K562 (cell line): ENCODE results near the gene VPS13D. TPM values are rescaled to one million over a fixed set of nuclear protein-coding genes. Genes with fewer than 3 reads are reported as not detected.

Source experiments
- ATAC-seq: fragments of 200-7000 bp; cut with Tn5 transposase; 3 replicates; pipeline ENCODE4 v1.9.1; 2020; ENCODE audit warnings: moderate library complexity
- BruUV-seq: library from RNA; stranded (reverse); fragments of 400-500 nt; replicated peaks from 2 replicates; lab custom pipeline; 2021; lab: Mats Ljungman, UMichigan
- CTCF ChIA-PET: fragments of 300-600 bp; formaldehyde crosslinking; extraction: SDS; loops from one replicate; lab custom pipeline; 2021; ENCODE audit warnings: low intra/inter-chr PET ratio; lab: Yijun Ruan, JAX
- POLR2A ChIA-PET: fragments of 300-600, 350-650 bp; sonication (Branson Sonifier 250); formaldehyde crosslinking; extraction: SDS; loops from one replicate; lab custom pipeline; 2021; ENCODE audit warnings: antibody characterized with exemption, inconsistent platforms; lab: Yijun Ruan, JAX
- DNase-seq, 4 experiments: peaks; one replicate each; pipeline versions ENCODE4 v3.0.0 to v3.0.0-alpha.2; 2011 to 2018; ENCODE audit warnings: low spot score in 3 of 4, mixed read lengths in 3 of 4; ENCODE audit errors: extremely low read depth in 1 of 4
- FAIRE-seq: peaks from 2 replicates; lab custom pipeline; 2011; peaks lifted over from hg19 to GRCh38; lab: Jason Lieb, UNC
- H2AFZ ChIP-seq: 2 replicates; pipeline ENCODE4 v1.6.0; 2011; ENCODE audit warnings: low read depth, low read length, control low read depth, inconsistent platforms
- H3K27ac ChIP-seq: fragments of 200-600 bp; 3 replicates; pipeline ENCODE4 v1.8.0; 2011; ENCODE audit warnings: low read depth, mild to moderate bottlenecking, control low read depth, inconsistent platforms, low read length, moderate library complexity, mixed read lengths; ENCODE audit errors: extremely low read depth
- H3K27me3 ChIP-seq, 2 experiments: fragments of 300-600 bp in 1 of 2; 2 replicates in 1 of 2; 3 replicates in 1 of 2; pipeline versions ENCODE4 v1.6.0 to v1.8.0; 2011; ENCODE audit warnings: inconsistent platforms in 2 of 2, low read length in 2 of 2, mild to moderate bottlenecking in 1 of 2, mixed read lengths in 1 of 2, moderate library complexity in 1 of 2; ENCODE audit not compliant: control insufficient read depth in 2 of 2, insufficient read depth in 2 of 2
- H3K36me3 ChIP-seq: fragments of 300-600 bp; 3 replicates; pipeline ENCODE4 v1.8.0; 2011; ENCODE audit warnings: mild to moderate bottlenecking, low read length, inconsistent platforms; ENCODE audit not compliant: control insufficient read depth, insufficient read depth
- H3K4me1 ChIP-seq, 2 experiments: fragments of 200-600 bp in 1 of 2; replicated peaks in 1 of 2; 2 replicates in 1 of 2; 3 replicates in 1 of 2; pipeline versions ENCODE4 v1.5.1 to v1.8.0; 2011; ENCODE audit warnings: inconsistent platforms in 2 of 2, low read length in 2 of 2, mild to moderate bottlenecking in 1 of 2, mixed read lengths in 1 of 2, moderate library complexity in 1 of 2; ENCODE audit not compliant: control insufficient read depth in 2 of 2, insufficient read depth in 2 of 2
- H3K4me2 ChIP-seq: 2 replicates; pipeline ENCODE4 v1.6.1; 2011; ENCODE audit warnings: low read length, control low read depth, inconsistent platforms, mixed read lengths; ENCODE audit not compliant: insufficient read depth
- H3K4me3 ChIP-seq: fragments of 200-600 bp; sonication (generic), shearing (Covaris generic); 2 replicates; pipeline ENCODE4 v1.5.1; 2016; ENCODE audit warnings: control low read depth, inconsistent platforms
- H3K79me2 ChIP-seq: fragments of 200-600 bp; 3 replicates; pipeline ENCODE4 v1.8.0; 2011; ENCODE audit warnings: low read length, inconsistent platforms; ENCODE audit not compliant: control insufficient read depth, insufficient read depth
- H3K9ac ChIP-seq, 2 experiments: 2 replicates each; pipeline versions ENCODE4 v1.6.0 to v1.6.1; 2011; ENCODE audit warnings: low read depth in 2 of 2, low read length in 2 of 2, control low read depth in 1 of 2, inconsistent platforms in 1 of 2, mild to moderate bottlenecking in 1 of 2, mixed read lengths in 1 of 2; ENCODE audit not compliant: insufficient read depth in 1 of 2
- H3K9me1 ChIP-seq: one replicate; pipeline ENCODE4 v1.6.0; 2011; ENCODE audit warnings: inconsistent platforms, mild to moderate bottlenecking, low read length, moderate library complexity; ENCODE audit not compliant: control insufficient read depth, insufficient read depth
- H3K9me3 ChIP-seq: replicated peaks from 2 replicates; pipeline ENCODE4 v1.5.1; 2011; ENCODE audit warnings: low read depth, low read length, inconsistent platforms; ENCODE audit not compliant: control insufficient read depth, insufficient read depth
- H4K20me1 ChIP-seq: replicated peaks from 2 replicates; pipeline ENCODE4 v1.6.1; 2011; ENCODE audit warnings: low read length, inconsistent platforms, mixed read lengths; ENCODE audit not compliant: control insufficient read depth, insufficient read depth
- CBX5 ChIP-seq: IDR thresholded peaks from 2 replicates; pipeline ENCODE4 v1.6.1; 2014; ENCODE audit warnings: low read depth, borderline replicate concordance
- CBX8 ChIP-seq: fragments of 200-600 bp; sonication (generic); IDR thresholded peaks from 2 replicates; pipeline ENCODE4 v1.6.1; 2012; ENCODE audit warnings: borderline replicate concordance, mixed run types, low read depth, mild to moderate bottlenecking, moderate library complexity, mixed read lengths, low read length, control low read depth, inconsistent platforms; ENCODE audit not compliant: poor library complexity, severe bottlenecking; ENCODE audit errors: extremely low read depth
- HDAC2 ChIP-seq: fragments of 450-650 bp; IDR thresholded peaks from 2 replicates; pipeline ENCODE4 v1.6.1; 2016; ENCODE audit warnings: mild to moderate bottlenecking
- HNRNPL ChIP-seq: fragments of 200-400 bp; formaldehyde crosslinking; IDR thresholded peaks from 2 replicates; pipeline ENCODE4 v1.6.1; 2017; ENCODE audit warnings: low read depth, mild to moderate bottlenecking, low read length
- NFIX ChIP-seq: fragments of 250-450 bp; sonication (Bioruptor Pico); IDR thresholded peaks from 2 replicates; pipeline ENCODE4 v1.4.0; 2020; ENCODE audit warnings: low read depth, mild to moderate bottlenecking, moderate library complexity
- PHF21A ChIP-seq: fragments of 450-650 bp; IDR thresholded peaks from 2 replicates; pipeline ENCODE4 v1.6.1; 2017; ENCODE audit warnings: low read depth, borderline replicate concordance
- POLR2G ChIP-seq: fragments of 200-400 bp; formaldehyde crosslinking; IDR thresholded peaks from 2 replicates; pipeline ENCODE4 v1.6.1; 2017; ENCODE audit warnings: low read depth, mild to moderate bottlenecking, antibody characterized with exemption, low read length, moderate library complexity
- SAFB2 ChIP-seq: fragments of 200-400 bp; formaldehyde crosslinking; IDR thresholded peaks from 2 replicates; pipeline ENCODE4 v1.6.1; 2018; ENCODE audit warnings: borderline replicate concordance, low read length, low read depth, moderate library complexity; ENCODE audit not compliant: severe bottlenecking
- ZNF121 ChIP-seq: sonication (generic); formaldehyde crosslinking; conservative IDR thresholded peaks from 2 replicates; pipeline ENCODE4 v1.8.0; 2022; ENCODE audit warnings: missing genetic modification reagents
- ZNF175 ChIP-seq: fragments of 200-800 bp; sonication (Bioruptor generic); IDR thresholded peaks from 2 replicates; pipeline ENCODE4 v1.6.1; 2016; ENCODE audit warnings: low read depth, mild to moderate bottlenecking, missing genetic modification characterization, missing compliant biosample characterization
- ZNF184 ChIP-seq: sonication (generic); formaldehyde crosslinking; IDR thresholded peaks from 2 replicates; pipeline ENCODE4 v1.5.0; 2020; ENCODE audit warnings: missing genetic modification reagents
- ZNF23 ChIP-seq: fragments of 250-450 bp; sonication (Bioruptor Pico); IDR thresholded peaks from 2 replicates; pipeline ENCODE4 v1.4.0; 2020; ENCODE audit warnings: mild to moderate bottlenecking
- WGBS: fragments of 100-300 bp; shearing (Covaris generic); methylation state at CpG from one replicate; pipeline ENCODE4 v1.1.6; 2016; ENCODE audit warnings: low coverage, mixed read lengths; ENCODE audit not compliant: insufficient coverage; ENCODE audit errors: missing lambda C conversion rate; 5-methylcytosine and 5-hydroxymethylcytosine counted together
- in situ Hi-C: fragments of 300-500 bp; cut with MboI; formaldehyde crosslinking; loops from 4 replicates; pipeline ENCODE4 v1.15.0; 2018; ENCODE audit warnings: inconsistent platforms, mixed read lengths
- intact Hi-C: fragments of 100-400 bp; cut with micrococcal nuclease; formaldehyde crosslinking; loops from 2 replicates; pipeline ENCODE4 v1.14.2; 2022
- polyA plus RNA-seq, 8 experiments: library from polyadenylated mRNA; depleted of rRNA in 4 of 8; stranded (reverse) in 5 of 8; unstranded in 3 of 8; fragments of >200 nt; fragmentation: Nextera tagmentation in 2 of 8; fragmentation: Illumina TruSeq in 1 of 8; extraction: Ambion mirVana in 2 of 8; extraction: Trizol in 1 of 8; gene quantifications; 2 replicates each; pipeline versions ENCODE4 v1.2.1 to v1.2.3, GENCODE V29; 2011 to 2014; ENCODE audit warnings: inconsistent platforms in 1 of 8, missing spikeins in 1 of 8
- total RNA-seq, 7 experiments: library from RNA; depleted of rRNA in 6 of 7; stranded (reverse); fragments of >200 nt in 6 of 7; fragmentation: Illumina TruSeq in 2 of 7; extraction: Trizol in 2 of 7; gene quantifications; 2 replicates each; pipeline versions ENCODE4 v1.2.1 to v1.2.3, GENCODE V29; 2011 to 2021; ENCODE audit warnings: low replicate concordance in 1 of 7
- TF ChIP-seq, protein P1 (sequence below): fragments of 250-450 bp; sonication (Bioruptor Pico); IDR thresholded peaks from 2 replicates; pipeline ENCODE4 v1.8.0; 2021; ENCODE audit warnings: mild to moderate bottlenecking, moderate library complexity
- TF ChIP-seq, protein P2 (sequence below), 2 experiments: fragments of 450-650 bp; IDR thresholded peaks; 2 replicates each; pipeline ENCODE4 v1.6.1; 2018; ENCODE audit warnings: mild to moderate bottlenecking in 2 of 2, low read depth in 1 of 2; ENCODE audit not compliant: partially characterized antibody in 2 of 2

Gene VPS13D
- total and polyA plus RNA-seq, 9 of the 15 experiments (the other 6 are each of a cell fraction or from before 2014, with no cell fraction given), result 6.1 to 51.5 (median 38.5) TPM

DNA sequence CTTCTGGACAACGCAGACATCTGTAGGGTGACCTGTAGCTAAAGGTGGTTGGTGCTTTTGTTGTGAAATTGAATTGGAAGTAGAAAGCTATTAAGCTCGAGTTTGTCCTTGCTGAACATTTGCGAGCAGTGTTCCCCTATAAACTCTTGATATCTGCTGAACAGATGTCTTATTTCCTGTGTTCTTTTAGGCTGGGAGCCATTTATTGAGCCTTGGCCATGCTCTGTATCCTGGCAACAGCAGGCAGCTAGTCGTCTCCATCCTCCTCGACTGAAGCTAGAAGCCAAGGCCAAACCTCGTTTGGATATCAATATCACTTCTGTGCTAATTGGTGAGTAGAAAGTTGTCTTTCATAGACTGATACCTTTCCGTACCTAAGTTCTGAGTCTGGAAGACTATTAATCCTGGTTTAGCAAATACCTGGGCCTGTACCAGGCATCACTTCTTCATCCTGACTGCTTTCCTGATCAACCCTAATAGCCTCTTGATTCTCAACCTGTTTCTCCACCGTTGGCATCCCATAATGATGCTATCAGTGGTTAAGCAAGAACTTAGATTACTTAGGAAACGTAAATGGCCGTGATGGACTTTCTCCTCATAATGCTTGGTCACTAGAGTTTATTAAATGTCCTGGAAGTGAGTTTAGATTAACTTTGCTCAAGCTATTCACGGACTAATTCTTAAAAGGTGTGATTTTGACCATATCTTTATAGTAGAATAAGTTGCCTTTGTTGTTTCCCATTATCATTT, 103.4 kb downstream of the VPS13D start:
- Histone ChIP-seq H3K36me3 (peaks cover 69% of the 10 kb centered on the region), H2AFZ (no peak overlapping the region), H3K79me2 (no peaks in the 10 kb centered on the region), H3K4me2 (no peak overlapping the region), H3K9ac (no peak overlapping the region), H4K20me1 (no peaks in the 10 kb centered on the region)
- ChIA-PET POLR2A (interaction anchor here (0.6 to 1.0 kb wide), 2 partner anchors 10 to 315 kb away, joined by 4 to 5 read pairs; no protein-coding TSS in a partner anchor), CTCF (no interaction called here)
- WGBS, result 81% methylated on average over 11 of the region's 11 CpGs
- in situ Hi-C loops, result no loop called here
- no peak for ATAC-seq
- TF ChIP-seq, protein P1, sequence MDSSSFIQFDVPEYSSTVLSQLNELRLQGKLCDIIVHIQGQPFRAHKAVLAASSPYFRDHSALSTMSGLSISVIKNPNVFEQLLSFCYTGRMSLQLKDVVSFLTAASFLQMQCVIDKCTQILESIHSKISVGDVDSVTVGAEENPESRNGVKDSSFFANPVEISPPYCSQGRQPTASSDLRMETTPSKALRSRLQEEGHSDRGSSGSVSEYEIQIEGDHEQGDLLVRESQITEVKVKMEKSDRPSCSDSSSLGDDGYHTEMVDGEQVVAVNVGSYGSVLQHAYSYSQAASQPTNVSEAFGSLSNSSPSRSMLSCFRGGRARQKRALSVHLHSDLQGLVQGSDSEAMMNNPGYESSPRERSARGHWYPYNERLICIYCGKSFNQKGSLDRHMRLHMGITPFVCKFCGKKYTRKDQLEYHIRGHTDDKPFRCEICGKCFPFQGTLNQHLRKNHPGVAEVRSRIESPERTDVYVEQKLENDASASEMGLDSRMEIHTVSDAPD (CRISPR knock-in tag), result no peak
- TF ChIP-seq CBX8, result no peak
- no peak for TF ChIP-seq HNRNPL
- TF ChIP-seq SAFB2, result no peak
- no peak for TF ChIP-seq PHF21A
- no peak for TF ChIP-seq HDAC2
- no peak for TF ChIP-seq NFIX (CRISPR knock-in tag)
- no peak for TF ChIP-seq POLR2G
- TF ChIP-seq ZNF23, result no peak
- no peak for TF ChIP-seq ZNF175 (CRISPR knock-in tag)
- no peak for TF ChIP-seq ZNF121
- no peak for TF ChIP-seq ZNF184 (CRISPR knock-in tag)
- TF ChIP-seq, protein P2, sequence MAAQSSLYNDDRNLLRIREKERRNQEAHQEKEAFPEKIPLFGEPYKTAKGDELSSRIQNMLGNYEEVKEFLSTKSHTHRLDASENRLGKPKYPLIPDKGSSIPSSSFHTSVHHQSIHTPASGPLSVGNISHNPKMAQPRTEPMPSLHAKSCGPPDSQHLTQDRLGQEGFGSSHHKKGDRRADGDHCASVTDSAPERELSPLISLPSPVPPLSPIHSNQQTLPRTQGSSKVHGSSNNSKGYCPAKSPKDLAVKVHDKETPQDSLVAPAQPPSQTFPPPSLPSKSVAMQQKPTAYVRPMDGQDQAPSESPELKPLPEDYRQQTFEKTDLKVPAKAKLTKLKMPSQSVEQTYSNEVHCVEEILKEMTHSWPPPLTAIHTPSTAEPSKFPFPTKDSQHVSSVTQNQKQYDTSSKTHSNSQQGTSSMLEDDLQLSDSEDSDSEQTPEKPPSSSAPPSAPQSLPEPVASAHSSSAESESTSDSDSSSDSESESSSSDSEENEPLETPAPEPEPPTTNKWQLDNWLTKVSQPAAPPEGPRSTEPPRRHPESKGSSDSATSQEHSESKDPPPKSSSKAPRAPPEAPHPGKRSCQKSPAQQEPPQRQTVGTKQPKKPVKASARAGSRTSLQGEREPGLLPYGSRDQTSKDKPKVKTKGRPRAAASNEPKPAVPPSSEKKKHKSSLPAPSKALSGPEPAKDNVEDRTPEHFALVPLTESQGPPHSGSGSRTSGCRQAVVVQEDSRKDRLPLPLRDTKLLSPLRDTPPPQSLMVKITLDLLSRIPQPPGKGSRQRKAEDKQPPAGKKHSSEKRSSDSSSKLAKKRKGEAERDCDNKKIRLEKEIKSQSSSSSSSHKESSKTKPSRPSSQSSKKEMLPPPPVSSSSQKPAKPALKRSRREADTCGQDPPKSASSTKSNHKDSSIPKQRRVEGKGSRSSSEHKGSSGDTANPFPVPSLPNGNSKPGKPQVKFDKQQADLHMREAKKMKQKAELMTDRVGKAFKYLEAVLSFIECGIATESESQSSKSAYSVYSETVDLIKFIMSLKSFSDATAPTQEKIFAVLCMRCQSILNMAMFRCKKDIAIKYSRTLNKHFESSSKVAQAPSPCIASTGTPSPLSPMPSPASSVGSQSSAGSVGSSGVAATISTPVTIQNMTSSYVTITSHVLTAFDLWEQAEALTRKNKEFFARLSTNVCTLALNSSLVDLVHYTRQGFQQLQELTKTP (IDR thresholded peaks at IDR 0.05; ENCODE audit: low read depth in 1 of 2, partially characterized antibody in 2 of 2), result no peak
- no peak for TF ChIP-seq CBX5
- TF ChIP-seq, all 486 proteins: peak for 0
- no TSS peak for BruUV-seq
- Histone ChIP-seq H3K4me1 (no peaks in the 10 kb centered on the region), H3K4me3 (no peak overlapping the region), H3K27me3 (no peaks in the 10 kb centered on the region), H3K9me1 (no peaks in the 10 kb centered on the region), H3K9me3 (no peaks in the 10 kb centered on the region), H3K27ac (no peak overlapping the region)
- DNase-seq (no peak), FAIRE-seq (no peak)
- intact Hi-C loops, result no loop called here
